PC-3 (cell line): Measurements from ENCODE around the gene PXN. TPM values are rescaled to one million over a fixed set of nuclear protein-coding genes. Genes with fewer than 3 reads are reported as not detected.

ENCODE experiments used
- ATAC-seq: fragments of 200-7000 bp; cut with Tn5 transposase; 2 replicates; pipeline ENCODE4 v1.9.1; 2020; ENCODE audit warnings: mild to moderate bottlenecking, moderate library complexity
- BruUV-seq: library from RNA; stranded (reverse); fragments of 400-500 nt; replicated peaks from 2 replicates; lab custom pipeline; 2021; lab: Mats Ljungman, UMichigan
- CTCF ChIA-PET: fragments of 300-600 bp; sonication (Branson Sonifier 250); formaldehyde crosslinking; loops from one replicate; lab custom pipeline; 2022; ENCODE audit warnings: antibody characterized with exemption; lab: Charles Lee
- POLR2A ChIA-PET: fragments of 300-600 bp; sonication (Branson Sonifier 250); formaldehyde crosslinking; loops from one replicate; lab custom pipeline; 2022; ENCODE audit warnings: antibody characterized with exemption; ENCODE audit not compliant: unreplicated experiment; lab: Charles Lee
- DNase-seq: peaks from one replicate; pipeline ENCODE4 v3.0.0-alpha.2; 2015
- H2AFZ ChIP-seq: fragments of 300-600 bp; sonication (generic); 2 replicates; pipeline ENCODE4 v1.6.0; 2016; ENCODE audit warnings: antibody characterized with exemption, low read length
- H3F3A ChIP-seq: fragments of 300-600 bp; sonication (generic); one replicate; pipeline ENCODE4 v1.6.0; 2017; ENCODE audit warnings: antibody characterized with exemption, low read length, control low read depth, mild to moderate bottlenecking; ENCODE audit not compliant: unreplicated experiment
- H3K27ac ChIP-seq: fragments of 300-600 bp; sonication (generic); 2 replicates; pipeline ENCODE4 v1.5.1; 2016; ENCODE audit warnings: mild to moderate bottlenecking, low read length
- H3K27me3 ChIP-seq: fragments of 300-600 bp; sonication (generic); 2 replicates; pipeline ENCODE4 v1.6.1; 2016; ENCODE audit warnings: low read length, mixed read lengths
- H3K36me3 ChIP-seq: fragments of 300-600 bp; sonication (generic); 2 replicates; pipeline ENCODE4 v1.6.1; 2016; ENCODE audit warnings: low read depth, mixed run types, low read length, mixed read lengths
- H3K4me1 ChIP-seq: fragments of 300-600 bp; sonication (generic); 2 replicates; pipeline ENCODE4 v1.5.1; 2016; ENCODE audit warnings: low read length; ENCODE audit not compliant: insufficient read depth
- H3K4me2 ChIP-seq: fragments of 300-600 bp; sonication (generic); 2 replicates; pipeline ENCODE4 v1.6.0; 2016; ENCODE audit warnings: low read length
- H3K4me3 ChIP-seq: fragments of 300-600 bp; sonication (generic); 2 replicates; pipeline ENCODE4 v1.5.1; 2016; ENCODE audit warnings: mild to moderate bottlenecking, low read length, mixed read lengths
- H3K79me2 ChIP-seq: fragments of 300-600 bp; sonication (generic); 2 replicates; pipeline ENCODE4 v1.6.1; 2017; ENCODE audit warnings: low read length, mixed read lengths
- H3K9ac ChIP-seq: fragments of 300-600 bp; sonication (generic); 2 replicates; pipeline ENCODE4 v1.6.0; 2016; ENCODE audit warnings: mild to moderate bottlenecking, low read length
- H3K9me2 ChIP-seq: fragments of 300-600 bp; sonication (generic); replicated peaks from 2 replicates; pipeline ENCODE4 v1.6.1; 2016; ENCODE audit warnings: mixed run types, low read length, mixed read lengths
- H3K9me3 ChIP-seq: fragments of 300-600 bp; sonication (generic); 2 replicates; pipeline ENCODE4 v1.6.1; 2016; ENCODE audit warnings: low read length, mixed read lengths
- H4K20me1 ChIP-seq: fragments of 300-600 bp; sonication (generic); 2 replicates; pipeline ENCODE4 v1.6.1; 2016; ENCODE audit warnings: low read length, mixed read lengths
- EZH2 ChIP-seq: fragments of 300-600 bp; sonication (generic); IDR thresholded peaks from one replicate; pipeline ENCODE4 v1.6.1; 2017; ENCODE audit warnings: antibody characterized with exemption, mild to moderate bottlenecking, low read length; ENCODE audit not compliant: unreplicated experiment
- EZH2phosphoT487 ChIP-seq: fragments of 300-600 bp; sonication (generic); IDR thresholded peaks from 2 replicates; pipeline ENCODE4 v1.6.1; 2018; ENCODE audit warnings: mild to moderate bottlenecking, antibody characterized with exemption, low read length, borderline replicate concordance
- intact Hi-C: fragments of 100-400 bp; cut with micrococcal nuclease; formaldehyde crosslinking; loops from 2 replicates; pipeline ENCODE4 v1.9.0; 2023
- total RNA-seq: library from RNA; depleted of rRNA; stranded (reverse); fragments of >200 nt; gene quantifications from 2 replicates; pipeline ENCODE4 v1.2.3, GENCODE V29; 2014; rRNA removed
- TF ChIP-seq, protein P1 (sequence below): fragments of 300-600 bp; sonication (generic); conservative IDR thresholded peaks from 2 replicates; pipeline ENCODE4 v1.5.1; 2017; ENCODE audit warnings: antibody characterized with exemption, low read depth, mild to moderate bottlenecking, low read length

Gene PXN
- total RNA-seq, 1 experiment from 2014 or later: 313 TPM

DNA sequence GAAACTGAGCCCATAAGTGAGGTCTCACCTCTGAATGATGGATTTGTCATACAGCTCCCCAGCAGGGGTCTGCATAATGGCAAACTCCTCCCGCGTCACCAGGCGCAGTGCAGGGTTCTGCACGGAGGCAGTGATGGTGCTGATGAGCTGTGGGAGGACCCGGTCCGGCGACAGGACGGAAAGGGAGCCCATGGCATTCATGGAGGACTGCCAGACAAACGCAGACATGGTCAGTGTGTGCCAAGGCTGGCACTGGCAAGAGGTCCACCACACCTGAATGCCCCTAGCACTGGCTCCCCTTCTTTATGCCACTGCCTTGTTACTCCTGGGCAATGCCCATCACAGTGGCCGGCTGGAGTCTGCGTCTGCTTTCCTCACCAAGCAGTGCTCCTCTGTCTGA lies 103.7 kb downstream of the PXN start:
- Histone ChIP-seq H3K4me2 (no peak overlapping the region), H3K9me3 (no peaks in the 10 kb centered on the region), H3K27ac (no peak overlapping the region), H3K27me3 (no peaks in the 10 kb centered on the region), H3F3A (no peaks in the 10 kb centered on the region), H4K20me1 (no peaks in the 10 kb centered on the region), H3K36me3 (peaks cover 75% of the 10 kb centered on the region), H3K9me2 (no peaks in the 10 kb centered on the region), H3K79me2 (no peaks in the 10 kb centered on the region), H3K4me1 (no peaks in the 10 kb centered on the region), H3K9ac (no peak overlapping the region), H2AFZ (no peak overlapping the region), H3K4me3 (no peak overlapping the region)
- TF ChIP-seq, protein P1, sequence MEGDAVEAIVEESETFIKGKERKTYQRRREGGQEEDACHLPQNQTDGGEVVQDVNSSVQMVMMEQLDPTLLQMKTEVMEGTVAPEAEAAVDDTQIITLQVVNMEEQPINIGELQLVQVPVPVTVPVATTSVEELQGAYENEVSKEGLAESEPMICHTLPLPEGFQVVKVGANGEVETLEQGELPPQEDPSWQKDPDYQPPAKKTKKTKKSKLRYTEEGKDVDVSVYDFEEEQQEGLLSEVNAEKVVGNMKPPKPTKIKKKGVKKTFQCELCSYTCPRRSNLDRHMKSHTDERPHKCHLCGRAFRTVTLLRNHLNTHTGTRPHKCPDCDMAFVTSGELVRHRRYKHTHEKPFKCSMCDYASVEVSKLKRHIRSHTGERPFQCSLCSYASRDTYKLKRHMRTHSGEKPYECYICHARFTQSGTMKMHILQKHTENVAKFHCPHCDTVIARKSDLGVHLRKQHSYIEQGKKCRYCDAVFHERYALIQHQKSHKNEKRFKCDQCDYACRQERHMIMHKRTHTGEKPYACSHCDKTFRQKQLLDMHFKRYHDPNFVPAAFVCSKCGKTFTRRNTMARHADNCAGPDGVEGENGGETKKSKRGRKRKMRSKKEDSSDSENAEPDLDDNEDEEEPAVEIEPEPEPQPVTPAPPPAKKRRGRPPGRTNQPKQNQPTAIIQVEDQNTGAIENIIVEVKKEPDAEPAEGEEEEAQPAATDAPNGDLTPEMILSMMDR: no peak
- TF ChIP-seq EZH2phosphoT487 (no peak), EZH2 (no peak)
- CTCF ChIA-PET: no interaction called here
- intact Hi-C loops: no loop called here
- TSS peak; percentile 14 for BruUV-seq
- POLR2A ChIA-PET: no interaction called here
- DNase-seq: no peak
- ATAC-seq: no peak

Other genes starting within 250 kb of the PXN start
- gene RAB35, start 149.0 kb downstream of the PXN start, total RNA-seq: 52.8 and 64.1 TPM in 2 replicates
- gene GCN1, start 71.0 kb downstream of the PXN start, total RNA-seq: 254 and 334 TPM in 2 replicates
- gene RPLP0, start 64.6 kb downstream of the PXN start, total RNA-seq: 6,714 and 7,550 TPM in 2 replicates
- gene RNU4-2, start 26.2 kb upstream of the PXN start, total RNA-seq: under 0.01 TPM in 2 replicates
- under 0.01 TPM in 2 replicates for gene RNU4-1, start 27.5 kb upstream of the PXN start, total RNA-seq
- gene SIRT4, start 36.6 kb upstream of the PXN start, total RNA-seq: 0.98 and 1.9 TPM in 2 replicates
- gene PLA2G1B, start 62.0 kb upstream of the PXN start, total RNA-seq: not detected in 2 replicates
- 0.12 TPM in 1 of 2 replicates, not detected in the other for gene MSI1, start 103.4 kb upstream of the PXN start, total RNA-seq
- 1,664 and 2,042 TPM in 2 replicates for gene COX6A1, start 172.4 kb upstream of the PXN start, total RNA-seq
- 24.0 and 34.5 TPM in 2 replicates for gene TRIAP1, start 180.7 kb upstream of the PXN start, total RNA-seq
- gene GATC, start 180.7 kb upstream of the PXN start, total RNA-seq: 33.8 and 43.2 TPM in 2 replicates
- 319 and 382 TPM in 2 replicates for gene SRSF9, start 204.0 kb upstream of the PXN start, total RNA-seq
- gene DYNLL1, start 230.4 kb upstream of the PXN start, total RNA-seq: 283 and 396 TPM in 2 replicates